Astrocyte (in vitro differentiated cells and primary cell): ENCODE results near the gene INPP4B.

Experiments used
- EZH2 ChIP-seq: IDR thresholded peaks from 2 replicates; pipeline ENCODE4 v1.6.1; 2012; ENCODE audit warnings: mild to moderate bottlenecking, low read length, inconsistent platforms; ENCODE audit not compliant: insufficient read depth
- TF ChIP-seq, protein P1 (sequence below): IDR thresholded peaks from 2 replicates; pipeline ENCODE4 v1.5.1; 2011; ENCODE audit warnings: low read depth, mild to moderate bottlenecking, inconsistent platforms, low read length, moderate library complexity; ENCODE audit not compliant: insufficient read depth

DNA sequence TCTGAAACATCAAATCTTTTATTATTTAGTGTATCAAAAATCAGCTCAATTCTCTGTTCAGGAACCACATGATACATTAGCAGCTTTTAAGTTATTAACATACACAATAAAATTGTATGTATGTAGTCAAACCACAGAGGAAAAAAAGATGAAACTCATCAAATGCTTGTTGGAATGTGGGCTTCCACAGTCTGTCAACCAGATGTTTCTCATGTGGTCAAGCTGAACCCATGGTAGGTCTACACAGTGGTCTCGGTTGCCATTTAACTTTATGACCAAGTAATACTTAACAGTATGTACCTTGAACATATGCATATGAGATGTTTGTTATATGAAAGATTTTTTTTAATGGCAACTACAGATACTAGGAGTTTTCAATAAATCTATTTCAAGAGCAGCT, 781.9 kb downstream of the INPP4B start:
- TF ChIP-seq, protein P1, sequence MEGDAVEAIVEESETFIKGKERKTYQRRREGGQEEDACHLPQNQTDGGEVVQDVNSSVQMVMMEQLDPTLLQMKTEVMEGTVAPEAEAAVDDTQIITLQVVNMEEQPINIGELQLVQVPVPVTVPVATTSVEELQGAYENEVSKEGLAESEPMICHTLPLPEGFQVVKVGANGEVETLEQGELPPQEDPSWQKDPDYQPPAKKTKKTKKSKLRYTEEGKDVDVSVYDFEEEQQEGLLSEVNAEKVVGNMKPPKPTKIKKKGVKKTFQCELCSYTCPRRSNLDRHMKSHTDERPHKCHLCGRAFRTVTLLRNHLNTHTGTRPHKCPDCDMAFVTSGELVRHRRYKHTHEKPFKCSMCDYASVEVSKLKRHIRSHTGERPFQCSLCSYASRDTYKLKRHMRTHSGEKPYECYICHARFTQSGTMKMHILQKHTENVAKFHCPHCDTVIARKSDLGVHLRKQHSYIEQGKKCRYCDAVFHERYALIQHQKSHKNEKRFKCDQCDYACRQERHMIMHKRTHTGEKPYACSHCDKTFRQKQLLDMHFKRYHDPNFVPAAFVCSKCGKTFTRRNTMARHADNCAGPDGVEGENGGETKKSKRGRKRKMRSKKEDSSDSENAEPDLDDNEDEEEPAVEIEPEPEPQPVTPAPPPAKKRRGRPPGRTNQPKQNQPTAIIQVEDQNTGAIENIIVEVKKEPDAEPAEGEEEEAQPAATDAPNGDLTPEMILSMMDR = no peak
- no peak for TF ChIP-seq EZH2
